A673 (cell line): ENCODE data around the gene RPS6KA6. TPM values are rescaled to one million over a fixed set of nuclear protein-coding genes. Genes with fewer than 3 reads are reported as not detected.

Experiments used
- BruUV-seq: library from RNA; stranded (reverse); fragments of 400-500 nt; replicated peaks from 2 replicates; lab custom pipeline; 2021; lab: Mats Ljungman, UMichigan
- CTCF ChIA-PET: fragments of 300-600 bp; sonication (Branson Sonifier 250); formaldehyde crosslinking; loops from one replicate; lab custom pipeline; 2022; ENCODE audit warnings: antibody characterized with exemption; lab: Charles Lee
- POLR2A ChIA-PET: fragments of 300-600 bp; sonication (Branson Sonifier 250); formaldehyde crosslinking; loops from one replicate; lab custom pipeline; 2022; ENCODE audit warnings: antibody characterized with exemption; ENCODE audit not compliant: low non-redundant PET; lab: Charles Lee
- DNase-seq: peaks from one replicate; pipeline ENCODE4 v3.0.0-alpha.2; 2015; ENCODE audit warnings: low spot score
- H3K27ac ChIP-seq: fragments of 200-600 bp; sonication (generic); 2 replicates; pipeline ENCODE4 v1.5.1; 2016; ENCODE audit warnings: mixed run types, low read depth, mild to moderate bottlenecking, mixed read lengths, antibody characterized with exemption, low read length; ENCODE audit not compliant: poor library complexity, severe bottlenecking
- H3K27me3 ChIP-seq: fragments of 200-600 bp; sonication (generic); replicated peaks from 2 replicates; pipeline ENCODE4 v1.6.1; 2017; ENCODE audit warnings: mixed run types, low read depth, mild to moderate bottlenecking, mixed read lengths, antibody characterized with exemption, low read length; ENCODE audit not compliant: insufficient read depth, poor library complexity
- H3K36me3 ChIP-seq: fragments of 200-600 bp; sonication (generic); 2 replicates; pipeline ENCODE4 v1.6.1; 2016; ENCODE audit warnings: mixed run types, mild to moderate bottlenecking, mixed read lengths, antibody characterized with exemption, low read length; ENCODE audit not compliant: insufficient read depth, poor library complexity, severe bottlenecking
- H3K4me1 ChIP-seq: fragments of 200-600 bp; sonication (generic); 2 replicates; pipeline ENCODE4 v1.6.1; 2017; ENCODE audit warnings: mixed run types, mild to moderate bottlenecking, mixed read lengths, antibody characterized with exemption, low read length; ENCODE audit not compliant: insufficient read depth, poor library complexity, severe bottlenecking
- H3K4me3 ChIP-seq: fragments of 200-600 bp; sonication (generic); 2 replicates; pipeline ENCODE4 v1.5.1; 2016; ENCODE audit warnings: low read depth, mixed run types, mild to moderate bottlenecking, mixed read lengths, low read length; ENCODE audit not compliant: poor library complexity, severe bottlenecking
- H3K9me3 ChIP-seq: fragments of 200-600 bp; sonication (generic); 2 replicates; pipeline ENCODE4 v1.6.1; 2016; ENCODE audit warnings: mixed run types, low read depth, mild to moderate bottlenecking, mixed read lengths, antibody characterized with exemption, low read length; ENCODE audit not compliant: poor library complexity, severe bottlenecking
- CTCF ChIP-seq: fragments of 300-800, 200-600 bp; sonication (generic); conservative IDR thresholded peaks from 2 replicates; pipeline ENCODE4 v1.5.1; 2017; ENCODE audit warnings: low read depth, mild to moderate bottlenecking, antibody characterized with exemption, low read length, moderate library complexity, mixed read lengths
- EZH2 ChIP-seq: fragments of 200-600 bp; sonication (generic); IDR thresholded peaks from 2 replicates; pipeline ENCODE4 v1.6.1; 2017; ENCODE audit warnings: borderline replicate concordance, low read depth, mild to moderate bottlenecking, mixed read lengths, antibody characterized with exemption, low read length; ENCODE audit not compliant: poor library complexity, severe bottlenecking
- intact Hi-C: fragments of 100-400 bp; cut with micrococcal nuclease; formaldehyde crosslinking; loops from one replicate; pipeline ENCODE4 v1.10.0; 2022; ENCODE audit not compliant: unreplicated experiment
- total RNA-seq: library from RNA; stranded (reverse); gene quantifications from 2 replicates; pipeline ENCODE4 v1.2.3, GENCODE V29; 2021

The RPS6KA6 gene
- total RNA-seq, 1 experiment from 2014 or later = not detected

- no peaks in the 10 kb centered on the region for H3K27me3 ChIP-seq
- no peaks in the 10 kb centered on the region for H3K9me3 ChIP-seq
- H3K4me3 ChIP-seq = no peak overlapping the region
- H3K27ac ChIP-seq = no peak overlapping the region
- intact Hi-C loops = no loop called here
- no peak for TF ChIP-seq CTCF
- TF ChIP-seq EZH2 = no peak
- POLR2A ChIA-PET = no interaction called here
- DNase-seq = no peak
- no TSS peak for BruUV-seq
- CTCF ChIA-PET = no interaction called here
- H3K36me3 ChIP-seq = no peaks in the 10 kb centered on the region
- H3K4me1 ChIP-seq = no peaks in the 10 kb centered on the region
Observed at GRCh38 chrX:84221181-84221580, 33.2 kb upstream of the RPS6KA6 start.

DNA sequence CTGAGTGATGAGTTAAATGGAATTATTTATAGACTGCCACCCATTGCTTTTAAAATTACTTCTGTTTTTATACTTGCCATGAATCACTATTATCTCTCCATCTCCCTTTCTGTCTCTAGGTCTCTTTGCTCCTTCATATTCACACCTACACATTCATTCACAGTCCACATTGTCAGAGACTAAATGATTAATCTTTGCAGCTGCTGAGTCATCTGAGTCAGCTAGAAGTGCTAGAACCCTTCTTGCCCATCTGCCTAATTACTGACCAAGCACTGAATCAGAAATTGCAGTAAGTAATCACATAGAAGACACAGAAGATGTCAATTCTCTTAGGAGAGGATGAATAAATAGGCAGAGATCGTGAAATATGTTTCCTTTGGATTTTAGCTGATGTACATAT, 31.6 kb upstream of the RPS6KA6 start:
- H3K4me3 ChIP-seq = no peak overlapping the region
- CTCF ChIA-PET = no interaction called here
- no peak for DNase-seq
- intact Hi-C loops = no loop called here
- POLR2A ChIA-PET = no interaction called here
- TF ChIP-seq CTCF (no peak), EZH2 (no peak)
- no peaks in the 10 kb centered on the region for H3K27me3 ChIP-seq
- no peak overlapping the region for H3K27ac ChIP-seq
- no TSS peak for BruUV-seq
- no peaks in the 10 kb centered on the region for H3K9me3 ChIP-seq
- H3K4me1 ChIP-seq = no peaks in the 10 kb centered on the region
- no peaks in the 10 kb centered on the region for H3K36me3 ChIP-seq

- H3K27ac ChIP-seq = no peak overlapping the region
- H3K4me3 ChIP-seq = no peak overlapping the region
- CTCF ChIA-PET = no interaction called here
- DNase-seq = no peak
- H3K9me3 ChIP-seq = no peaks in the 10 kb centered on the region
- TF ChIP-seq CTCF = no peak
- no peak for TF ChIP-seq EZH2
- POLR2A ChIA-PET = no interaction called here
- BruUV-seq = no TSS peak
- no peaks in the 10 kb centered on the region for H3K27me3 ChIP-seq
- H3K36me3 ChIP-seq = no peaks in the 10 kb centered on the region
- H3K4me1 ChIP-seq = no peaks in the 10 kb centered on the region
- intact Hi-C loops = no loop called here
Observed at GRCh38 chrX:84218726-84219125, 30.7 kb upstream of the RPS6KA6 start.
